Measurements from ENCODE around the gene TSNAXIP1. TPM values are rescaled to one million over a fixed set of nuclear protein-coding genes. Genes with fewer than 3 reads are reported as not detected.
A peak's percentile ranks its signal among the peaks of the same experiment; 100 is the strongest.

The TSNAXIP1 gene
- total RNA-seq, 2 experiments from 2014 or later: 0.77 to 0.81 TPM

DNA sequence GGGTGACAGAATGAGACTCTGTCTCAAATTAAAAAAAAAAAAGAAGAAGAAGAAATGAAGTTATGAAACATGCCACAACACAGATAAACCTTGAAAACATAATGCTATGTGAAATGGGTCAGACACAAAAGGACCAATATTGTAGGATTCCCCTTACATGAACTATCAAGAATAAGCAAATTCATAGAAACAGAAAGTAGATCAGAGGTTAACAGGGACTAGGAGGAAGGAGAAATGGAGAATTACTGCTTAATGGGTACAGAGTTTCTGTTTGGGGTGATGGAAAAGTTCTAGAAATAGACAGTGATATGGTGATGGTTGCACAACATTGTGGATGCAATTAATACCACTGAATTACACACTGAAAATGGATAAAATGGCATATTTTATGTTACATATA lies 16.6 kb upstream of the TSNAXIP1 start:
- H3K9me3 Mint-ChIP-seq: no peaks in the 10 kb centered on the region
- ChIA-PET CTCF (no interaction called here), POLR2A (no interaction called here)
- no peak overlapping the region for H3K4me3 Mint-ChIP-seq
- no peak for DNase-seq
- no peaks in the 10 kb centered on the region for H3K36me3 Mint-ChIP-seq
- no peak overlapping the region for H3K27ac Mint-ChIP-seq
- intact Hi-C loops (cut with micrococcal nuclease): no loop called here
- H3K4me1 Mint-ChIP-seq (ENCODE audit: low read depth): peaks cover 12% of the 10 kb centered on the region
- H3K27me3 Mint-ChIP-seq: no peaks in the 10 kb centered on the region

DNA sequence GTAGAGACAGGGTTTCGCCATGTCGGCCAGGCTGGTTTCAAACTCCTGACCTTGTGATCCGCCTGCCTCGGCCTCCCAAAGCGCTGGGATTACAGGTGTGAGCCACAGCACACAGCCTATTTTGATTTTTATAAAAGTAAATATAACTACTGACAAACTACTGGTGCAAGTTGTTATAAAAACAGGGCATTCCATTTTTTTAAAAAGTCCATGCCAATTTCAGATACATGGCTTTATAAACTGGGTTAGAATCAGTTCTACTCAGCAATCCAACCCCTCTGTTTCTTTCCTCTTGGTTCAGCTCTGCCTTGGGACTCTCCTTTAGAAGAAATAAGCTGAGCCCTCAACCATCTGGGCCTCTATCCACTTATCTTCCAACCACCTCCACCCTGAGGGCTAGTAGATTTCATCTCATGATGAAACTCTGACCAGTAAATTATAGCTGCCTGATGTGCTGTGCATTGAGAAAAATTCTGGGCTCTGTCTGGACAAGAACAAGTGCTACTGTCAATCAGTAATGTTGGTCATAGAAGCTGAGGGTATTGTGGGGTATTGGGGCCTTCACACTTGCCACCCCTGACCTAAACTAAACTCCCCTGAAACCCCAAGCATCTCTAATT lies 10.5 kb upstream of the TSNAXIP1 start:
- intact Hi-C loops (cut with micrococcal nuclease): no loop called here
- H3K27ac Mint-ChIP-seq: no peak overlapping the region
- H3K4me3 Mint-ChIP-seq: no peak overlapping the region
- no peaks in the 10 kb centered on the region for H3K9me3 Mint-ChIP-seq
- DNase-seq: no peak
- H3K27me3 Mint-ChIP-seq: no peaks in the 10 kb centered on the region
- H3K36me3 Mint-ChIP-seq: peaks cover 13% of the 10 kb centered on the region
- ChIA-PET CTCF (interaction anchor here (1.3 to 2.1 kb wide), 2 partner anchors 20 to 276 kb away, joined by 3 to 9 read pairs; no protein-coding TSS in a partner anchor), POLR2A (interaction anchor here (0.6 kb wide), 1 partner anchor 57 kb away, joined by 3 read pairs; no protein-coding TSS in a partner anchor)
- peaks cover 26% of the 10 kb centered on the region for H3K4me1 Mint-ChIP-seq (ENCODE audit: low read depth)

DNA sequence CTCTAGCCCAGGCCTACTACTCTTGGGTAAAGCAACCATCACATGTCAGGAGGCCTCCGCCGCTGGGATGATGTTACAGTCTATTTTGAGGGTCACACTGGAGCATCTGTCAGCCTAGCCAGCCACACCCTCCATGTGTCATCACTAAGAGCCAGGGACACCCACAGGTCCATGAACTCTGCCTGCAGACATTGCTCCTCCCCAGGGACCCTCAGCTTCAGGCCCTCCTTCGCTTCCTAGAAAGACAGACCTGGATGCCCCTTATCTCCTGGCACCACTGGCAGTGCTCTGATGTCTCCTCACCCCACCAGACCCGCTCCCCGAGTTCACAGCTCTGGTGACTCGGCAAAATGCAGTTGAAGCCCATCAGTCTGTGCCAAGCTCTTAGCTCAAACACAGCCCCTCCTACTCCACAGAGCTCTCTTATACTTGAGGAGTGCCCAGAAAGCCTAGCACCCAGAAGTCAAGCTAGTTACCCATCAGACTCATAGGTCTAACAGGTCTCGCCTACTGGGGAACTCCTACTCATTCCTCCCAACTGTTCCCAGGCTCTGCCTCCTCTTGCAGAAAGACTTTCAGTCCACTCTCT lies 6.3 kb upstream of the TSNAXIP1 start:
- DNase-seq: no peak
- Mint-ChIP-seq H3K4me3 (no peak overlapping the region), H3K27me3 (no peaks in the 10 kb centered on the region), H3K9me3 (no peaks in the 10 kb centered on the region), H3K4me1 (ENCODE audit: low read depth) (peaks cover 62% of the 10 kb centered on the region), H3K36me3 (peaks cover 35% of the 10 kb centered on the region), H3K27ac (peak overlapping the region; percentile 38)
- ChIA-PET POLR2A (interaction anchor here (0.8 kb wide), 1 partner anchor 8 kb away, joined by 5 read pairs; no protein-coding TSS in a partner anchor), CTCF (interaction anchor here (1.1 to 5.3 kb wide), 4 partner anchors 8 to 240 kb away, joined by 3 to 51 read pairs (median 4); no protein-coding TSS in a partner anchor)
- intact Hi-C loops (cut with micrococcal nuclease): loop anchor here (10.0 kb wide), 1 partner anchor 276 kb away; the partner anchor contains the start of gene RIPOR1

DNA sequence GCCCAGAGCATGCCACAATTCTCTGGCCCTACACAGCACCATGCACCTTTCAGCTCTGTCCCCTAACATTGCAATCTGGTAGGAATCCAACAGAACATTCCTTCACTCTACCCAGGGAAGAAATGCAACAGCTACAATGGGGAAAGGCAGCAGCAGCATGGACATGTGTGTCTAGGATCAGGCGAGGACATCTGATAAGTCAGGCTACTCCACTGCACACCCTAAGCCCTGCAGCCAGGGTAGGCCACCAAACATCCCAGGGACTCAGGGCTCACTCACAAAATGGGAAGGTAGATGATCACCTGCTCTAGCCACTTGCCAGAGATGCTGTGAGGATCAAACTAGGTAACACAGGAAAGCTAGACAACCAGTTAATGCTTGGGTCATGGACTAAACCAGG lies 5.4 kb upstream of the TSNAXIP1 start:
- intact Hi-C loops (cut with micrococcal nuclease): loop anchor here (10.0 kb wide), 1 partner anchor 276 kb away; the partner anchor contains the start of gene RIPOR1
- POLR2A ChIA-PET: interaction anchor here (0.8 kb wide), 1 partner anchor 9 kb away, joined by 5 read pairs; no protein-coding TSS in a partner anchor

DNA sequence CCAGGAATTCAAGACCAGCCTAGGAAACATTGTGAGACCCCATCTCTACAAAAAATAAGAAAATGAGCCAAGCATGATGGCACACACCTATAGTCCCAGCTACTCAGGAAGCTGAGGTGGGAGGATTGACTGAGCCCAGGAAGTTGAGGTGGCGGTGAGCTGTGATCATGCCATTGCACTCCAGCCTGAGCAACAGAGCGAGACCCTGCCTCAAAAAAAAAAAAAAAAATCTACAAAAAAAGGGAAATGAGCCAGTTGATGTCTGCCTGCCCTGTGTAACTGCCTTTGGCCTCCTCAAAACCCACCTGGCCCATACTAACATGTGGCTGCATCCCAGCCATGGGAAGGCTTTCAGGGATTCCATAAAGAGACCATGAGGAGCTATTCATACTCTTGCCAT lies 4.8 kb upstream of the TSNAXIP1 start:
- CTCF ChIA-PET: interaction anchor here (0.6 to 5.3 kb wide), 3 partner anchors 14 to 321 kb away, joined by 3 to 51 read pairs (median 4); partner anchors contain the start of gene ATP6V0D1
- intact Hi-C loops (cut with micrococcal nuclease): loop anchor here (10.0 kb wide), 1 partner anchor 277 kb away; the partner anchor contains the start of gene RIPOR1
- DNase-seq: peak; percentile 68
- peak overlapping the region; percentile 78 for H3K27ac Mint-ChIP-seq
- no peaks in the 10 kb centered on the region for H3K27me3 Mint-ChIP-seq
- peaks cover 33% of the 10 kb centered on the region for H3K36me3 Mint-ChIP-seq
- H3K4me1 Mint-ChIP-seq (ENCODE audit: low read depth): peaks cover 60% of the 10 kb centered on the region
- no peaks in the 10 kb centered on the region for H3K9me3 Mint-ChIP-seq
- no peak overlapping the region for H3K4me3 Mint-ChIP-seq
- POLR2A ChIA-PET: no interaction called here

More for the DNA sequence above, 5.4 kb upstream of the TSNAXIP1 start:
- H3K36me3 Mint-ChIP-seq: peaks cover 35% of the 10 kb centered on the region
- CTCF ChIA-PET: interaction anchor here (1.1 to 5.3 kb wide), 3 partner anchors 15 to 239 kb away, joined by 3 to 51 read pairs (median 4); no protein-coding TSS in a partner anchor
- H3K4me3 Mint-ChIP-seq: no peak overlapping the region
- peak overlapping the region; percentile 78 for H3K27ac Mint-ChIP-seq
- H3K27me3 Mint-ChIP-seq: no peaks in the 10 kb centered on the region
- peaks cover 64% of the 10 kb centered on the region for H3K4me1 Mint-ChIP-seq (ENCODE audit: low read depth)
- no peaks in the 10 kb centered on the region for H3K9me3 Mint-ChIP-seq
- DNase-seq: no peak

DNA sequence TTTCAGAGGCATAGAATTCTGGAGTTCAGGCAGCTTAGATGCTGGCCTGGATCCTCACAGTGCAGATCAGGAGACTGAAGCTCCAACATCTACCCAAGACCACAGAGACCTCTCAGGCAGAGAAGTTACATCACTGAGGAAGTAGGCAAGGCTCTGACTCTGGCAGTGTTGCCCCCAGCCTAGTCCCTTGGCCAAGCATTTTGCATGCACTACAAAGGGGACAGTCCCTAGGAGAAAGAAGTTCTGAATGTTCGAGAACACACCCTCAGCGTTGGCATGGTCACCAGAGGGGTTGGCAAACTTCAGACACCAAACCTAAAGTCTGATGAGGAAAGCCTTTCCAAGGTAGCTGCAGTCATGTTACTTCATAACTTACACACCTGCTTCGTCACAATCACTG lies 2.8 kb upstream of the TSNAXIP1 start:
- Mint-ChIP-seq H3K27ac (peak overlapping the region; percentile 30), H3K36me3 (peaks cover 33% of the 10 kb centered on the region), H3K9me3 (no peaks in the 10 kb centered on the region), H3K4me3 (no peak overlapping the region), H3K27me3 (no peaks in the 10 kb centered on the region), H3K4me1 (ENCODE audit: low read depth) (peaks cover 56% of the 10 kb centered on the region)
- ChIA-PET POLR2A (no interaction called here), CTCF (interaction anchor here (0.7 to 5.3 kb wide), 3 partner anchors 10 to 416 kb away, joined by 3 to 51 read pairs (median 3); no protein-coding TSS in a partner anchor)
- intact Hi-C loops (cut with micrococcal nuclease): loop anchor here (10.0 kb wide), 1 partner anchor 279 kb away; the partner anchor contains the start of gene RIPOR1
- peak; percentile 35 for DNase-seq

DNA sequence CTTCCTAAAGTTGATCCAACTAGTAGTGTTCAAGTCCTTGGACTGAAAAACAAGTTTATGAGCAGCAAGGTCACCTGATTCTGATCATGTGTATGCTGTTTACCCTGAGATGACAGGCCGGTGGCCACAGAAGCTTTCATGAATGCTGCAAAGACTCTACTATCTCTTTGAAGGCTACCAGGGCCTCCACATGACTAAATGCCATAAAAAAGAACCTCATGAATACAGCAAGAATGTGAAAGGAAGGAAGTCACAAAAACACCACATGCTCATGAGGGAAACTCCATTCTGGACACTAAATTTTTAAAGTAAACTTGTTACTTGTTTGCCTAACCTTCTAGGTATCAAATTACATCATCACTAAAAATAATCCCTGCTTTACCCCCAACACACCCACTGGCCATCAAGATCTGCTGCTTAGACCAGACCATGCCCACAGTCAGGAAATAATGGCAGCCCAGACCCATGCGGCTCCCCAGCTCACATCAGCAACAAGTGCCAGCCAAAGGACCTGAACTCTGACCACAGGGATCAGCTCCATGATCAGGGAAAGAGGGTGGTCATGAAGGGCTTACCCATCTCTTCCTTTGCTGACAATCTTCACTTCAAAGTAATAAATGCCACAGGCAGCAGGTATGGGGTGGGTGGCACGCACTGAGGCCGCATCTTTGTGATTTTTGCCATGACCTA lies 1.7 kb upstream of the TSNAXIP1 start:
- peaks cover 53% of the 10 kb centered on the region for H3K4me1 Mint-ChIP-seq (ENCODE audit: low read depth)
- intact Hi-C loops (cut with micrococcal nuclease): loop anchor here (5.0 to 10.0 kb wide), 4 partner anchors 132 to 280 kb away; partner anchors contain the start of genes C16orf86, ENKD1, PSMB10 and RIPOR1
- DNase-seq: no peak
- ChIA-PET POLR2A (no interaction called here), CTCF (interaction anchor here (5.3 kb wide), 1 partner anchor 11 kb away, joined by 51 read pairs; no protein-coding TSS in a partner anchor)
- peak overlapping the region; percentile 56 for H3K27ac Mint-ChIP-seq
- peak overlapping the region; percentile 93 for H3K4me3 Mint-ChIP-seq
- no peaks in the 10 kb centered on the region for H3K27me3 Mint-ChIP-seq
- peaks cover 29% of the 10 kb centered on the region for H3K36me3 Mint-ChIP-seq
- H3K9me3 Mint-ChIP-seq: no peaks in the 10 kb centered on the region

DNA sequence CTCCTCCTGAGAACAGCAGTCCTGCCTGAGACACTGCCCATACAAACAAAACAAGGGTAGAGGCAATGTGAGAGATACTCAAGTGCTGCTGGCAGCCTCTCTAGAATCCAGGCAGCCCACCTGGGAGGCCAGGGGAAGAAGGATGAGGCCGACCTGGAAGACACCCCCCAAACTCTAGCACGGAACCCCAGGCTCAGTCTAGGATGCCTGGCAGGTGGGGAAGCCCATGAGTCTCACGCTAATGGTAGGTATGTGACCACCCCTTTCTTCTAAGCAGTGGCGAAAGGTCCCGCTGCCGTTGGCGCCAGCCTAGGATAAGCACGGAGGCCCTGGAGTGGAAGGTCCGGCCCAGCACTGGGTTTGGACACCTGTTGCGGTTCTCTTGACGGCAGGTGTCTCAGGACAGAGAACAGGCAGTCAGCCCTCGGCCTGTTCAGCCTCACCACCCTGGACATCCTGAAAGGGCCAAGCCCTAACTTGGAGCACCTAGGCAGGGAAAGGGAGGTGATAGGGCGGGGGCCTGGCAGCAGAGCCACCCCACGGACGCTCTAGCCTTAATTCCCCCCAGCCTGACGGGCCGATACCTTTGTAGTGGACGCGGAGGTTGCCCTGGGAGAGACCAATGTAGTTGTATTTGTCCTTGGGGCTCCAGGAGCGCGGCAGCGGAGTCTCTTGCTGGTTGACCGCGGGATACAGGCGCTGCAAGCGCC lies 816 bp upstream of the TSNAXIP1 start:
- CTCF ChIA-PET: interaction anchor here (0.6 to 2.7 kb wide), 12 partner anchors 10 to 408 kb away, joined by 3 to 75 read pairs (median 4); partner anchors contain the start of gene CENPT
- Mint-ChIP-seq H3K4me1 (ENCODE audit: low read depth) (peaks cover 46% of the 10 kb centered on the region), H3K27me3 (no peaks in the 10 kb centered on the region), H3K27ac (peak overlapping the region; percentile 56), H3K9me3 (no peaks in the 10 kb centered on the region), H3K4me3 (peak overlapping the region; percentile 93), H3K36me3 (peaks cover 25% of the 10 kb centered on the region)
- DNase-seq: peak; percentile 16
- POLR2A ChIA-PET: interaction anchor here (1.2 to 2.0 kb wide), 8 partner anchors 10 to 285 kb away, joined by 4 to 14 read pairs (median 8); partner anchors contain the start of genes CENPT, GFOD2, NUTF2 and PSMB10
- intact Hi-C loops (cut with micrococcal nuclease): loop anchor here (1.0 to 10.0 kb wide), 7 partner anchors 36 to 325 kb away; partner anchors contain the start of genes ATP6V0D1, C16orf86, ENKD1 and GFOD2

DNA sequence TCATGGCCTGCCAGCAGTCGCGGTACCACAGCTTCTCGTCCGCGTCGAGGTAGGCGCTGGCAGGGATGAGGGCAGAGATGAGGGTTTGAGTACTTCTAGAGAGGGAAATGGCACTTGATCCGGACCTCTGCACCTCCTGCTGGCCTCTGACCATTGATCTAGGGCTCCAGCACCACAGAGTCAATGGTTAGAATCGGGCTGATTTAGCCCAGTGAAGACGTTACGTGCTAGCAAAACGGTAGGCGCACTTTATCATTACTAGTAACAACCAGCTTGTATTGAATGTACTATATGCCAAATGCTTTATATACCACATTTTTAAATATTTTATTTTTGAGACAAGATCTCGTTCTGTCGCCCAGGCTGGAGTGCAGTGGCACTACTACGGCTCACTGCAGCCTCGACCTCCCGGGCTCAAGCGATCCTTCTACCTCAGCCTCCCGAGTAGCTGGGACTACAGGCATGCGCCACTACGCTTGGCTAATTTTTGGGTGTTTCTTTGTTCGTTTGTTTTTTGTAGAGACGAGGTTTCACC lies 526 bp downstream of the TSNAXIP1 start:
- H3K27me3 Mint-ChIP-seq: no peaks in the 10 kb centered on the region
- H3K4me1 Mint-ChIP-seq (ENCODE audit: low read depth): peaks cover 33% of the 10 kb centered on the region
- peaks cover 18% of the 10 kb centered on the region for H3K36me3 Mint-ChIP-seq
- ChIA-PET CTCF (interaction anchor here (0.6 to 2.7 kb wide), 9 partner anchors 9 to 286 kb away, joined by 3 to 75 read pairs (median 3); partner anchors contain the start of gene CENPT), POLR2A (interaction anchor here (0.8 to 2.0 kb wide), 10 partner anchors 9 to 286 kb away, joined by 3 to 14 read pairs (median 6); partner anchors contain the start of genes CENPT, GFOD2, NUTF2 and PSMB10)
- no peaks in the 10 kb centered on the region for H3K9me3 Mint-ChIP-seq
- no peak for DNase-seq
- intact Hi-C loops (cut with micrococcal nuclease): loop anchor here (2.0 to 10.0 kb wide), 5 partner anchors 88 to 282 kb away; partner anchors contain the start of genes C16orf86, ENKD1, GFOD2 and PSMB10
- H3K4me3 Mint-ChIP-seq: peak overlapping the region; percentile 93
- H3K27ac Mint-ChIP-seq: peak overlapping the region; percentile 23

DNA sequence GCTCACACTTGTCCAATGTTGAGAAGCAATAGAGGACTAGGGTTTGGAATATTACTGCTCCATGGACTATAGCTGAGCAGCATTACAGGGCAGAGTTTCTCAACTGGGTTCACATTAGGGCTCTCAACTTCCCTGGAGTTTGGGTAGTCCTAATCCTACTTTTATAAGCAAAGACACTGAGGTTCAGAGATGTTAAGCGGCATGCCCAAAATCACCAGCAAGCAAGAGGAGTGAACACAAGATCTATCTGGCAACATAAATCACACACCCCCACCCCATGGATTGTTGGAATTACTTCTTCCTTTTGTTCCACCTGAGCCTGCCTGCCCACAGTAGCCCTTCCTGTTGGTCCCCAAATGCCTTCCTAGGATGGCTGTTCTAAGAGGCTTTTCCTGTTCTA lies 5.2 kb downstream of the TSNAXIP1 start:
- intact Hi-C loops (cut with micrococcal nuclease): no loop called here
- no peak for DNase-seq
- Mint-ChIP-seq H3K27ac (no peak overlapping the region), H3K9me3 (no peaks in the 10 kb centered on the region), H3K36me3 (no peaks in the 10 kb centered on the region), H3K4me3 (no peak overlapping the region), H3K27me3 (no peaks in the 10 kb centered on the region), H3K4me1 (ENCODE audit: low read depth) (peaks cover 5% of the 10 kb centered on the region)
- POLR2A ChIA-PET: no interaction called here
- CTCF ChIA-PET: no interaction called here

Measured in activated CD4-positive, alpha-beta memory T cell treated with anti-CD3 and anti-CD28 coated beads for 36 hours (primary cell).